Ovary (tissue), 3 donors: ENCODE results near the gene DNAJC24.

Experiments
- EP300 ChIP-seq: sonication (generic); formaldehyde crosslinking; IDR thresholded peaks from one replicate; pipeline ENCODE4 v1.6.1; 2017; ENCODE audit warnings: antibody characterized with exemption
- POLR2A ChIP-seq: fragments of 450-650 bp; IDR thresholded peaks from one replicate; pipeline ENCODE4 v1.6.1; 2017; ENCODE audit warnings: antibody characterized with exemption, mild to moderate bottlenecking, moderate library complexity
- TF ChIP-seq, protein P1 (sequence below), 3 donors: fragments of 450-650 bp in 2 of 3; fragments of 200-600 bp in 1 of 3; IDR thresholded peaks; one replicate each; pipeline versions ENCODE4 v1.5.1 to v1.8.0; 2016 to 2022; ENCODE audit warnings: antibody characterized with exemption in 3 of 3, mild to moderate bottlenecking in 1 of 3
- donor health status: DM: no; HTN: no; CAD: no.

DNA sequence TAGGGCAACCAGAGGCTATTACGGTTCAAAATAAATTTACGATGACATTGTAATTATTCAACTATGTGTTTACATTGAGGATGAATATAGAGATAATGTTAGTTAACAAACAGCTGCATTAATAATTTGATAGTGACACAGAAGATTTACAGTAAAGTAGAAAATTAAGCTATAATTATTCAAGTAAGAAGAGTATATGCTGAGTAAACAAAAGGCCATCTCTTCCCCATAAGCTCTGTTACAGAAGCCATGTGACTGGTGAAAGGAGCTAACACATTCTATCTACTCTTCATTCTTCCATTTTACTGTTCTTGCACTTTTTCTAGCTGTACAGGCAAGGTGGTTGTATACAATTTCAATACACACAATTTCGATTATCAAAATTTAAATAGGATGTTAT lies 85.5 kb downstream of the DNAJC24 start:
- TF ChIP-seq POLR2A: no peak
- TF ChIP-seq, protein P1, sequence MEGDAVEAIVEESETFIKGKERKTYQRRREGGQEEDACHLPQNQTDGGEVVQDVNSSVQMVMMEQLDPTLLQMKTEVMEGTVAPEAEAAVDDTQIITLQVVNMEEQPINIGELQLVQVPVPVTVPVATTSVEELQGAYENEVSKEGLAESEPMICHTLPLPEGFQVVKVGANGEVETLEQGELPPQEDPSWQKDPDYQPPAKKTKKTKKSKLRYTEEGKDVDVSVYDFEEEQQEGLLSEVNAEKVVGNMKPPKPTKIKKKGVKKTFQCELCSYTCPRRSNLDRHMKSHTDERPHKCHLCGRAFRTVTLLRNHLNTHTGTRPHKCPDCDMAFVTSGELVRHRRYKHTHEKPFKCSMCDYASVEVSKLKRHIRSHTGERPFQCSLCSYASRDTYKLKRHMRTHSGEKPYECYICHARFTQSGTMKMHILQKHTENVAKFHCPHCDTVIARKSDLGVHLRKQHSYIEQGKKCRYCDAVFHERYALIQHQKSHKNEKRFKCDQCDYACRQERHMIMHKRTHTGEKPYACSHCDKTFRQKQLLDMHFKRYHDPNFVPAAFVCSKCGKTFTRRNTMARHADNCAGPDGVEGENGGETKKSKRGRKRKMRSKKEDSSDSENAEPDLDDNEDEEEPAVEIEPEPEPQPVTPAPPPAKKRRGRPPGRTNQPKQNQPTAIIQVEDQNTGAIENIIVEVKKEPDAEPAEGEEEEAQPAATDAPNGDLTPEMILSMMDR (IDR thresholded peaks at IDR 0.05): no peak
- TF ChIP-seq EP300: no peak
